ENCODE data around the gene TMEM141. TPM values are rescaled to one million over a fixed set of nuclear protein-coding genes. Genes with fewer than 3 reads are reported as not detected.
"Not testable (repeated sequence)": the region's sequence is repeated elsewhere in the genome, so short reads cannot be mapped to it uniquely, and the experiment has no call there.

TMEM141 gene
- polyA plus RNA-seq, 4 donors, result 148 to 518 (median 194) TPM

DNA sequence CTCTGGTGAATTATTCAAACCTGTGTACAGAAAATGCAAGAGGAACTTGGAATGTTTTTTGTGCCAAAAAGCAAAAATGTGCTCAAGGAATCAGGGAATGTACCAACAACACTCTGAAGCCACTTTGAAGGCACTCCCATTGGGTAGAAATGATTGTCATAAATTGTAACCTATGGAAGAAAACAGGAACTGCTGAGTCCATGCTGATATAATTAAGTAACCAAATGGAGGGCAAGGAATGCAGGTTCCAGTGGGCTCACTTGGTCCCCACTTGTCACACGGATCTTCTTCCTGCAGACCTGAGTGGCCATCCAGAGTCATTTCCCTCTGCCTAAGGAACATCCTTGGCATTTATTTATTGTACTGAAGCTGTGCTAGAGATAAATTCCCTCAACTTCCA lies 39.9 kb upstream of the TMEM141 start:
- Histone ChIP-seq H3K4me1 (ENCODE audit: control insufficient read depth in 3 of 3, insufficient read depth in 2 of 3, low read depth in 1 of 3, low read length in 2 of 3) (no peaks in the 10 kb centered on the region), H3K9me3 (ENCODE audit: control insufficient read depth in 2 of 2, insufficient read depth in 1 of 2, low read depth in 1 of 2, low read length in 1 of 2) (peaks cover 0 to 19% of the 10 kb centered on the region in 2 donors), H3K36me3 (ENCODE audit: control insufficient read depth in 3 of 3, insufficient read depth in 2 of 3, low read depth in 1 of 3, low read length in 3 of 3) (no peaks in the 10 kb centered on the region), H3K27me3 (ENCODE audit: control insufficient read depth in 3 of 3, insufficient read depth in 3 of 3, low read length in 3 of 3) (peaks cover 0 to 2% (median 0%) of the 10 kb centered on the region in 3 donors), H3K27ac (ENCODE audit: low read depth in 1 of 3, low read length in 2 of 3) (no peak overlapping the region), H3K4me3 (ENCODE audit: low read depth in 1 of 3, low read length in 3 of 3) (no peak overlapping the region)
- FAIRE-seq (no peak), DNase-seq (no peak)
- 87 to 96% (median 90%) methylated on average over 1 of the region's 1 CpG for WGBS, 3 donors

DNA sequence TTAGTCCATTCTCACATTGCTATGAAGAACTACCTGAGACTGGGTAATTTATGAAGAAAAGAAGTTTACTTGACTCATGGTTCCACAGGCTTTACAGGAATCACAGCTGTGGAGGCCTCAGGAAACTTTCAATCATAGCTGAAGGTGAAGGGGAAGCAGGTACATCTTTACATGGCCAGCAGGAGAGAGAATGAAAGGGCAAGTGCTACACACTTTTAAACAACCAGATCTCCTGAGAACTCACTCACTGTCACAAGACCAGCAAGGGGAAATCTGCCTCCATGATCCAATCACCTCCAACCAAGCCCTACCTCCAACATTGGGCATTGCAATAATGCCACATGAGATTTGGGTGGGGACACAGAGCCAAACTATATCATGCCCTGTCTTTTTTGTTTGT lies 39.3 kb upstream of the TMEM141 start:
- H3K4me3 ChIP-seq (ENCODE audit: low read depth in 1 of 3, low read length in 3 of 3), result no peak overlapping the region
- peaks cover 0 to 23% of the 10 kb centered on the region in 2 donors for H3K9me3 ChIP-seq (ENCODE audit: control insufficient read depth in 2 of 2, insufficient read depth in 1 of 2, low read depth in 1 of 2, low read length in 1 of 2)
- H3K36me3 ChIP-seq (ENCODE audit: control insufficient read depth in 3 of 3, insufficient read depth in 2 of 3, low read depth in 1 of 3, low read length in 3 of 3), result no peaks in the 10 kb centered on the region
- FAIRE-seq, result no peak
- peaks cover 0 to 2% (median 0%) of the 10 kb centered on the region in 3 donors for H3K27me3 ChIP-seq (ENCODE audit: control insufficient read depth in 3 of 3, insufficient read depth in 3 of 3, low read length in 3 of 3)
- no peaks in the 10 kb centered on the region for H3K4me1 ChIP-seq (ENCODE audit: control insufficient read depth in 3 of 3, insufficient read depth in 2 of 3, low read depth in 1 of 3, low read length in 2 of 3)
- H3K27ac ChIP-seq (ENCODE audit: low read depth in 1 of 3, low read length in 2 of 3), result no peak overlapping the region
- DNase-seq, result no peak

DNA sequence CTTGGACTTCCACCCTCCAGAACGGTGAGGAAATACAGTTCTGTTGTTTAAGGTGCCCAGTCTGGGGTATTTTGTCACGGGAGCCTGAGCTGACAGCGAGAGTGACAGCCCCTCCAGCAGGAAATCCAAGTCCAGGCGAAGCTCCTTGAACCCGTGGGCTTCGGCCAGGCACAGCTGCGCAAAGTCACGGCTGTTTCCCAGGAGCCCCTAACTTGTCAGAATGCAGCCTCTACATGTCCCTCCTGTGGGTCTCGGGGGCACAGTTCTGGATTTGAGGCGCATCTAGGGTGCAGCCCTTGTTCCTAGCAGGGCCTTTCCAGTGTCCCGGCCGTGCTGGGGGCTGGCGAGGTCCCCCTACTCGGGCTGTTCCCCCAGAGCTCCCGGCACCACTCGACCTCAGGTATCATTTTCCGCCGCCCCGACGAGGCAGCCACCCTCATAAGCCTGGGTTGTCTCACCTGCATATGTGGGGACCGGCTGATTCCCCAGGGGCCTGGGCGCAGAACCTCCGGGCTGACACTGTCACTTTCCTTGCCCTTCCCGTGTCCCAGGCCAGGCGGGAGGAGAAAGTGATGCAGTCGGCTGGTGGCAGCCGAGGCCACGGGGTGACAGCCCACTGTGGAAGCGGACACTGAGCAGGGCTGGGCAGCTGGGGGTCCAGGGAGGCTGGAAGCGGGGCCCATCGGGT lies 37.6 kb upstream of the TMEM141 start:
- Histone ChIP-seq H3K27ac (ENCODE audit: low read depth in 1 of 3, low read length in 2 of 3) (no peak overlapping the region), H3K4me1 (ENCODE audit: control insufficient read depth in 3 of 3, insufficient read depth in 2 of 3, low read depth in 1 of 3, low read length in 2 of 3) (no peaks in the 10 kb centered on the region), H3K4me3 (ENCODE audit: low read depth in 1 of 3, low read length in 3 of 3) (no peak overlapping the region), H3K9me3 (ENCODE audit: control insufficient read depth in 2 of 2, insufficient read depth in 1 of 2, low read depth in 1 of 2, low read length in 1 of 2) (peaks cover 0 to 23% of the 10 kb centered on the region in 2 donors), H3K36me3 (ENCODE audit: control insufficient read depth in 3 of 3, insufficient read depth in 2 of 3, low read depth in 1 of 3, low read length in 3 of 3) (no peaks in the 10 kb centered on the region), H3K27me3 (ENCODE audit: control insufficient read depth in 3 of 3, insufficient read depth in 3 of 3, low read length in 3 of 3) (peaks cover 0 to 2% (median 0%) of the 10 kb centered on the region in 3 donors)
- 83 to 88% (median 87%) methylated on average over 31 of the region's 31 CpGs for WGBS, 3 donors
- no peak for DNase-seq
- FAIRE-seq, result no peak

DNA sequence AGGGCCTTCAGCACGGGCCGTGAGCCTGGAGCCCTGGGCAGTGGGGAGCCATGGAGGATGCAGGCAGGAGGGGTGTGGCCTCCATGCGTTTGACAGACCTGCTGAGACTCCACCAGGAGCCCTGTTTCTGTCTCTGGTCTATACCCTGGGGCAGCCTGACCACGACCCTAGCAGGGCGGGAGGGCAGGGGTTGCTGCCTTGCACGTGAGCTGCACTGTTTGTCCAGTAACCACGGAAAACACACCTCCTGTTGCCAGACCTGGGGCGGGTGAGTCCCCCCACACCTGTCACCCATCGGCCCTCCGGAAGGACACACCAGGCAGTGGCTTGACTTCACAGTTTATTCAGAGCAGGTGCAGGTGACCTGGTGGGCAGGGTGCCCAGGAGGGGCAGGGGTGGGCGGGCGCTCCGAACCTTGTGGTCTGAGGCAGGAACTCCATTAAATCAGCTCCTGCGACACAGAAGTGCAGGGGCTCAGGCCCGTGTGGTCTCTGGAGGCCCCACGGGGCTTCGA lies 37.0 kb upstream of the TMEM141 start:
- peaks cover 0 to 2% (median 0%) of the 10 kb centered on the region in 3 donors for H3K27me3 ChIP-seq (ENCODE audit: control insufficient read depth in 3 of 3, insufficient read depth in 3 of 3, low read length in 3 of 3)
- H3K4me3 ChIP-seq (ENCODE audit: low read depth in 1 of 3, low read length in 3 of 3), result no peak overlapping the region
- no peaks in the 10 kb centered on the region for H3K4me1 ChIP-seq (ENCODE audit: control insufficient read depth in 3 of 3, insufficient read depth in 2 of 3, low read depth in 1 of 3, low read length in 2 of 3)
- FAIRE-seq (no peak), DNase-seq (no peak)
- H3K27ac ChIP-seq (ENCODE audit: low read depth in 1 of 3, low read length in 2 of 3), result no peak overlapping the region
- peaks cover 0 to 23% of the 10 kb centered on the region in 2 donors for H3K9me3 ChIP-seq (ENCODE audit: control insufficient read depth in 2 of 2, insufficient read depth in 1 of 2, low read depth in 1 of 2, low read length in 1 of 2)
- WGBS, 3 donors, result 58 to 65% (median 62%) methylated on average over 16 to 17 of the region's 17 CpGs
- H3K36me3 ChIP-seq (ENCODE audit: control insufficient read depth in 3 of 3, insufficient read depth in 2 of 3, low read depth in 1 of 3, low read length in 3 of 3), result no peaks in the 10 kb centered on the region

DNA sequence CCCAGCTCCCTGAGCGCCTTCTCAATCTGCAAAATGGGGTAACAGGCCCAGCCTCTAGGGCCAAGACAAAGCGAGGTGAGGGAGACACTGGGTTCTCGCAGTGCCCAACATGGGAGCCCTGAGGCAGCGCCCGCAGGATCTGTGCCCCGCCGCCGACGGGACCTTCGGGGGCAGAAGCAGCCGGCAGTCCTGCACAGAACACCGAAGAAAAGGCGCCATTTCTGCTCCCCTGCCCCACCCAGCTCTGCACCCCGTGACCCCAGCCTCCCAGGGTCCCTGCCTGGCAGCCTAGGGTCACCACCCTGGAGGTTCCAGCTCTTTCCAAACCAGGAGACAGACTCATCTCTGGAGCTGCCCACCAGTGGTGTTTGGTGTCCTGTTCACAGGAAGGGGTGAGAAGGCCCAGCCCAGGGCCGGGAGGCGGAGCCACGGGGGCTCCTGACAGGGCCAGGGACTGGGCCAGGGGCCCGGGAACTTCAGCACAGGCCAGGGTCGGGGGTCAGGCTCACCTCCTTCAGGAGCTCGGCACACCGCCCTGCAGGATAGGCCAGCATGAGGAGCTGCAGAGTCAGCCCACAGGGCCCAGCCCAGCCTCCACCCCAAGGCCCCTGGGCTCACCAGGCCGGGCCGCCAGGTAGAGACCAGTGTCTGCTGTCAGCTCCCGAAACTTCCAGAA lies 36.4 kb upstream of the TMEM141 start:
- peaks cover 0 to 2% (median 0%) of the 10 kb centered on the region in 3 donors for H3K27me3 ChIP-seq (ENCODE audit: control insufficient read depth in 3 of 3, insufficient read depth in 3 of 3, low read length in 3 of 3)
- DNase-seq (no peak), FAIRE-seq (no peak)
- H3K4me3 ChIP-seq (ENCODE audit: low read depth in 1 of 3, low read length in 3 of 3), result no peak overlapping the region
- no peak overlapping the region for H3K27ac ChIP-seq (ENCODE audit: low read depth in 1 of 3, low read length in 2 of 3)
- H3K4me1 ChIP-seq (ENCODE audit: control insufficient read depth in 3 of 3, insufficient read depth in 2 of 3, low read depth in 1 of 3, low read length in 2 of 3), result no peaks in the 10 kb centered on the region
- no peaks in the 10 kb centered on the region for H3K36me3 ChIP-seq (ENCODE audit: control insufficient read depth in 3 of 3, insufficient read depth in 2 of 3, low read depth in 1 of 3, low read length in 3 of 3)
- 70 to 80% (median 76%) methylated on average over 21 to 24 of the region's 24 CpGs for WGBS, 3 donors
- H3K9me3 ChIP-seq (ENCODE audit: control insufficient read depth in 2 of 2, insufficient read depth in 1 of 2, low read depth in 1 of 2, low read length in 1 of 2), result peaks cover 0 to 23% of the 10 kb centered on the region in 2 donors

DNA sequence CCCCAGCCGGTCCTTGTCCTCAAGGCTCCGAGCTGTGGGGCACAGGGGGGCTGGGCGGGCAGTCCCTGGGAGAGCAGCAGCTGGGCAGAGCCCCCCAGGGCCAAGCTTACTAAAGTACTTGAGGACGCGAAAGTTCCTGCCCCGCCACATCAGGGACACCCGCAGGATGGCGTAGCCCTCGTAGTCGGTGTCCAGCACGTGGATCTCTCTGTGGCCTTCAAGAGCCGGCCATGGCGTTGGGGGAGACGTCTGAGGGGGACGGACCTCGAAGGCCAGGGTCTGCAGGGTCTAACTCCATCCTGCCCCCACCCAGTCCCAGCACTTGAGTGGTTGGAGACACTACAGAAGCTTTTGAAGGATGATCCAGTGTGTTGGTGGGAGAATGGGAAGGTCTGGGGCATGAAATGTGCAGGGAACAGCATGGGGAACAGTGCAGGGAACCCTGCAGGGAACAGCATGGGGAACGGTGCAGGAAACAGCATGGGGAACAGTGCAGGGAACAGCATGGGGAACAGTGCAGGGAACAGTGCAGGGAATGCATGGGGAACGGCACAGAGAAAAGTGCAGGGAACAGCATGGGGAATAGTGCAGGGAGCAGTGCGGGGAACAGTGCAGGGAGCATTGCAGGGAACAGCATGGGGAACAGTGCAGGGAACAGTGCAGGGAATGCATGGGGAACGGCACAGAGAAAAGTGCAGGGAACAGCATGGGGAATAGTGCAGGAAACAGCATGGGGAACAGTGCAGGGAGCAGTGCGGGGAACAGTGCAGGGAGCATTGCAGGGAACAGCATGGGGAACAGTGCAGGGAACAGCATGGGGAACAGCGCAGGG lies 35.6 kb upstream of the TMEM141 start:
- FAIRE-seq; H3K27me3 ChIP-seq (ENCODE audit: control insufficient read depth in 3 of 3, insufficient read depth in 3 of 3, low read length in 3 of 3); DNase-seq; H3K27ac ChIP-seq (ENCODE audit: low read depth in 1 of 3, low read length in 2 of 3); H3K4me1 ChIP-seq (ENCODE audit: control insufficient read depth in 3 of 3, insufficient read depth in 2 of 3, low read depth in 1 of 3, low read length in 2 of 3); H3K36me3 ChIP-seq (ENCODE audit: control insufficient read depth in 3 of 3, insufficient read depth in 2 of 3, low read depth in 1 of 3, low read length in 3 of 3); H3K4me3 ChIP-seq (ENCODE audit: low read depth in 1 of 3, low read length in 3 of 3): not testable (repeated sequence)
- 86 to 89% (median 88%) methylated on average over 21 to 22 of the region's 22 CpGs for WGBS, 3 donors
- H3K9me3 ChIP-seq (ENCODE audit: control insufficient read depth in 2 of 2, insufficient read depth in 1 of 2, low read depth in 1 of 2, low read length in 1 of 2), result peaks cover 0 to 23% of the 10 kb centered on the region in 2 donors

DNA sequence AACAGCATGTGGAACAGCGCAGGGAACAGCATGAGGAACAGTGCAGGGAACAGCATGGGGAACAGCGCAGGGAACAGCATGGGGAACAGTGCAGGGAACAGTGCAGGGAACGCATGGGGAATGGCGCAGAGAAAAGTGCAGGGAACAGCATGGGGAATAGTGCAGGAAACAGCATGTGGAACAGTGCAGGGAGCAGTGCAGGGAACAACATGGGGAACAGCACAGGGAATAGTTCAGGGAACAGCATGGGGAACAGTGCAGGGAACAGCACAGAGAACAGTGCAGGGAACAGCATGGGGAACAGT lies 35.1 kb upstream of the TMEM141 start:
- no peak for DNase-seq
- peaks cover 0 to 23% of the 10 kb centered on the region in 2 donors for H3K9me3 ChIP-seq (ENCODE audit: control insufficient read depth in 2 of 2, insufficient read depth in 1 of 2, low read depth in 1 of 2, low read length in 1 of 2)
- no peaks in the 10 kb centered on the region for H3K4me1 ChIP-seq (ENCODE audit: control insufficient read depth in 3 of 3, insufficient read depth in 2 of 3, low read depth in 1 of 3, low read length in 2 of 3)
- H3K27ac ChIP-seq (ENCODE audit: low read depth in 1 of 3, low read length in 2 of 3), result no peak overlapping the region
- H3K36me3 ChIP-seq (ENCODE audit: control insufficient read depth in 3 of 3, insufficient read depth in 2 of 3, low read depth in 1 of 3, low read length in 3 of 3), result no peaks in the 10 kb centered on the region
- no peak for FAIRE-seq
- peaks cover 0 to 2% (median 0%) of the 10 kb centered on the region in 3 donors for H3K27me3 ChIP-seq (ENCODE audit: control insufficient read depth in 3 of 3, insufficient read depth in 3 of 3, low read length in 3 of 3)
- H3K4me3 ChIP-seq (ENCODE audit: low read depth in 1 of 3, low read length in 3 of 3), result no peak overlapping the region
- 94 to 99% (median 95%) methylated on average over 4 of the region's 4 CpGs for WGBS, 3 donors

DNA sequence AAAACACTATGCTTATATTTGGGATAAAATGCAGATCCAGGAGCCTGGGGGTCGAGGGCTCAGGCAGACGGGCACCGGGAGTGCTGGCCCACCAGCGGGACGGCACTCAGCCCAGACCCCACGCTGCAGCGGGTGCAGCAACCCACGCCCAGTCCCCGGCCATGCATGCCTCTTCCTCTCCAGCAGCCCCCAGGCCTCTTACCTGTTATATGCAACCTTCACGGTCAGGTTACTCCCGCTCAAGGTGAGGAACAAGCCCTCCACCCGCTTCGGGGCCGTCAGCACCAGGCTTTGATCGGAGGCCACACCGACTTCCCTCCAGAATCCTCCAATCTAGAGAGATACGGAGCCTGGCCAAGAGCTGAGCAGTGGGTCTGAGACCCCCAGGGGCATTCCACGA lies 34.3 kb upstream of the TMEM141 start:
- FAIRE-seq, result no peak

More for the DNA sequence above, 34.3 kb upstream of the TMEM141 start:
- Histone ChIP-seq H3K36me3 (ENCODE audit: control insufficient read depth in 3 of 3, insufficient read depth in 2 of 3, low read depth in 1 of 3, low read length in 3 of 3) (no peaks in the 10 kb centered on the region), H3K4me3 (ENCODE audit: low read depth in 1 of 3, low read length in 3 of 3) (no peak overlapping the region), H3K27me3 (ENCODE audit: control insufficient read depth in 3 of 3, insufficient read depth in 3 of 3, low read length in 3 of 3) (peaks cover 0 to 2% (median 0%) of the 10 kb centered on the region in 3 donors), H3K9me3 (ENCODE audit: control insufficient read depth in 2 of 2, insufficient read depth in 1 of 2, low read depth in 1 of 2, low read length in 1 of 2) (peaks cover 0 to 18% of the 10 kb centered on the region in 2 donors), H3K27ac (ENCODE audit: low read depth in 1 of 3, low read length in 2 of 3) (no peak overlapping the region), H3K4me1 (ENCODE audit: control insufficient read depth in 3 of 3, insufficient read depth in 2 of 3, low read depth in 1 of 3, low read length in 2 of 3) (no peaks in the 10 kb centered on the region)
- DNase-seq, result no peak
- 91 to 96% (median 95%) methylated on average over 18 of the region's 18 CpGs for WGBS, 3 donors

All from small intestine (tissue), 7 donors.